Measurements from ENCODE around the gene ALKBH8. TPM values are rescaled to one million over a fixed set of nuclear protein-coding genes. Genes with fewer than 3 reads are reported as not detected.
"Not testable (repeated sequence)": the region's sequence is repeated elsewhere in the genome, so short reads cannot be mapped to it uniquely, and the experiment has no call there.

Gene ALKBH8
- total RNA-seq, 1 experiment from 2014 or later = 7.3 TPM

DNA sequence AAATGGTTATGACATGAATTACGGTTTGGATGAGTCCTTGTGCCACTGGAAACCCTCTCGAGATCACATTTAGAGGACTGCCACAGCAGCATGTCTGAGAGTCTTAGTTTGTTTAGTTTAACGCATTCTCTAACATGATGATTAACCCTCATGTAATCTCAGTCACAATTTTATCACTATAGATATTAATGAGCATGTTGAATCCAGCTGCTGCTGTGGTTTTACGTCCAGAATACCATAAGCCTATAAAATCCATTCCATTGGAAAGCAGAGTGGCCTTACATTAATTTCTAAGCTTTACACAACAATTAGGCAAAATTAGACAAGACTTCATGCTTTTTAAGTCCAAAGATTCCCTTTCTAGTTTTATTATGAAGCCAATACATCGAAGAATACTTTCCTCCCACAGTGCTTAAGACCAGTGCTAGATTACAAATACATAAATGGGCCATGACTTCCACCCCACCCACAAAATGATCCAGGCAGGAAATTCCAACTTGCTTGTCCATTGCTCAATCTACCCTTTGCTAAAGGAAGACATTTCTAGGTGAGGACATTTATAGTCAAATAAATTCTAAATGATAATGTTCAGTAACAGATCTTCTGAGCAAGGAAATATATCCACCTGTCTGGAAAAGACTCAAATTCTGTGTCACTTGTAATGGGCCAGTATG lies 21.9 kb upstream of the ALKBH8 start:
- CTCF ChIA-PET = interaction anchor here (0.6 to 1.8 kb wide), 3 partner anchors 27 to 184 kb away, joined by 3 to 6 read pairs (median 6); no protein-coding TSS in a partner anchor
- Mint-ChIP-seq H3K27ac (ENCODE audit: low read depth, unreplicated experiment) (no peak overlapping the region), H3K4me1 (ENCODE audit: insufficient read depth, unreplicated experiment) (peaks cover 12% of the 10 kb centered on the region), H3K27me3 (ENCODE audit: insufficient read depth, unreplicated experiment) (peaks cover 46% of the 10 kb centered on the region), H3K36me3 (ENCODE audit: insufficient read depth, unreplicated experiment) (no peaks in the 10 kb centered on the region), H3K9me3 (ENCODE audit: unreplicated experiment) (no peaks in the 10 kb centered on the region), H3K4me3 (ENCODE audit: unreplicated experiment) (no peak overlapping the region)
- TF ChIP-seq, protein P1, sequence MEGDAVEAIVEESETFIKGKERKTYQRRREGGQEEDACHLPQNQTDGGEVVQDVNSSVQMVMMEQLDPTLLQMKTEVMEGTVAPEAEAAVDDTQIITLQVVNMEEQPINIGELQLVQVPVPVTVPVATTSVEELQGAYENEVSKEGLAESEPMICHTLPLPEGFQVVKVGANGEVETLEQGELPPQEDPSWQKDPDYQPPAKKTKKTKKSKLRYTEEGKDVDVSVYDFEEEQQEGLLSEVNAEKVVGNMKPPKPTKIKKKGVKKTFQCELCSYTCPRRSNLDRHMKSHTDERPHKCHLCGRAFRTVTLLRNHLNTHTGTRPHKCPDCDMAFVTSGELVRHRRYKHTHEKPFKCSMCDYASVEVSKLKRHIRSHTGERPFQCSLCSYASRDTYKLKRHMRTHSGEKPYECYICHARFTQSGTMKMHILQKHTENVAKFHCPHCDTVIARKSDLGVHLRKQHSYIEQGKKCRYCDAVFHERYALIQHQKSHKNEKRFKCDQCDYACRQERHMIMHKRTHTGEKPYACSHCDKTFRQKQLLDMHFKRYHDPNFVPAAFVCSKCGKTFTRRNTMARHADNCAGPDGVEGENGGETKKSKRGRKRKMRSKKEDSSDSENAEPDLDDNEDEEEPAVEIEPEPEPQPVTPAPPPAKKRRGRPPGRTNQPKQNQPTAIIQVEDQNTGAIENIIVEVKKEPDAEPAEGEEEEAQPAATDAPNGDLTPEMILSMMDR (IDR thresholded peaks at IDR 0.05; ENCODE audit: unreplicated experiment) = no peak
- intact Hi-C loops (cut with micrococcal nuclease) = no loop called here
- no peak for DNase-seq (ENCODE audit: unreplicated experiment)
- POLR2A ChIA-PET = interaction anchor here (1.3 kb wide), 1 partner anchor 9 kb away, joined by 4 read pairs; no protein-coding TSS in a partner anchor
- no TSS peak for BruUV-seq (replicated peaks)

DNA sequence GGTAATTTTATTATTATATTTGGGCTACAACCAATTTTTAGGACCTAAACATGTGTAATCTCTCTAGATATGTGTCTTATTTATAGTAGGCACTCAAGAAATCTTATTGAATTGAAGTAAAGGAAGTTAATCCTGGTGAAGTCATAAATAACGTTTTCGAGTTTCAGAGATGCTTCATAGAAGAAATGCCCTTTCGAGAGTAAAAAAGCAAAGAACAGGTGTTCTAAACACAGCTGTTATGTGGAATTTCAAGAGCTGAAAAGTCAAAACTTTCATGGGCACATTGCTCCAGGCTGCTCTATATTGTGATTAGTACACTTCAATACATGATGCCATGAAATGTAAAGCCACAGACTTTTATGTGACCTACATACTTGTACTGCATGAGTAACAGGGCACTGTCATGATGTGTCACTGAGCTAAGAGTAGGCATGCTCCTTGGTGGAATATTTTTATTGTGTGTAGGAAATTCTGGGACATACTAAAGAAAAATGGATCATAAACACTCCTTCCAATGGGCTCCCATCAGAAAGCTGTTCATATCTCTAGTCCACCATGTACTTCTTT lies 18.2 kb upstream of the ALKBH8 start:
- intact Hi-C loops (cut with micrococcal nuclease) = no loop called here
- Mint-ChIP-seq H3K36me3 (ENCODE audit: insufficient read depth, unreplicated experiment) (no peaks in the 10 kb centered on the region), H3K9me3 (ENCODE audit: unreplicated experiment) (no peaks in the 10 kb centered on the region), H3K4me1 (ENCODE audit: insufficient read depth, unreplicated experiment) (peaks cover 6% of the 10 kb centered on the region), H3K27me3 (ENCODE audit: insufficient read depth, unreplicated experiment) (peaks cover 8% of the 10 kb centered on the region), H3K4me3 (ENCODE audit: unreplicated experiment) (no peak overlapping the region), H3K27ac (ENCODE audit: low read depth, unreplicated experiment) (no peak overlapping the region)
- BruUV-seq (replicated peaks) = no TSS peak
- ChIA-PET CTCF (interaction anchor here (0.6 to 1.5 kb wide), 3 partner anchors 8 to 105 kb away, joined by 3 to 4 read pairs (median 4); no protein-coding TSS in a partner anchor), POLR2A (no interaction called here)
- TF ChIP-seq, protein P1 (IDR thresholded peaks at IDR 0.05; ENCODE audit: unreplicated experiment) = no peak
- DNase-seq (ENCODE audit: unreplicated experiment) = no peak

DNA sequence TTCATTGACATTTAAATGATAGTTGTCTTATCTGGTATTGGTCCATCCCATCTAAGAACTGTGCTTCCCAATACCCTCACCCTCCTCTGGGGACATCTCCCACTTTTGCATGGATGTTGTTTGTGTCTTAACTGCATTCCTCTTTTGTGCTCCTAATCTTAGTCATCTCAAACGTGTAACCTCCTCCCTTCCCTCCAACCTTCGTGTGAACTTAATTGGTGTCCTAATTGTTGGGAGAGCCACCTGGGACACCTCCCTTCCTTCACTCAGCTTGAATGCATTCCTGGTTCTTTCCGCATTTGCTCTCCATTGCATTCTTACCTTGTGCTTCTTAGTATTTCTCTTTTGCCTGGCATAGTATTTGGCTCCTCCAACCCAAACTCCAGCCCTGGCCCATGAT lies 15.6 kb upstream of the ALKBH8 start:
- TF ChIP-seq, protein P1 (IDR thresholded peaks at IDR 0.05; ENCODE audit: unreplicated experiment) = no peak
- BruUV-seq (replicated peaks) = no TSS peak
- Mint-ChIP-seq H3K4me3 (ENCODE audit: unreplicated experiment) (no peak overlapping the region), H3K27me3 (ENCODE audit: insufficient read depth, unreplicated experiment) (no peaks in the 10 kb centered on the region), H3K36me3 (ENCODE audit: insufficient read depth, unreplicated experiment) (no peaks in the 10 kb centered on the region), H3K27ac (ENCODE audit: low read depth, unreplicated experiment) (no peak overlapping the region), H3K4me1 (ENCODE audit: insufficient read depth, unreplicated experiment) (no peaks in the 10 kb centered on the region), H3K9me3 (ENCODE audit: unreplicated experiment) (no peaks in the 10 kb centered on the region)
- intact Hi-C loops (cut with micrococcal nuclease) = no loop called here
- no peak for DNase-seq (ENCODE audit: unreplicated experiment)
- POLR2A ChIA-PET = no interaction called here
- CTCF ChIA-PET = no interaction called here

DNA sequence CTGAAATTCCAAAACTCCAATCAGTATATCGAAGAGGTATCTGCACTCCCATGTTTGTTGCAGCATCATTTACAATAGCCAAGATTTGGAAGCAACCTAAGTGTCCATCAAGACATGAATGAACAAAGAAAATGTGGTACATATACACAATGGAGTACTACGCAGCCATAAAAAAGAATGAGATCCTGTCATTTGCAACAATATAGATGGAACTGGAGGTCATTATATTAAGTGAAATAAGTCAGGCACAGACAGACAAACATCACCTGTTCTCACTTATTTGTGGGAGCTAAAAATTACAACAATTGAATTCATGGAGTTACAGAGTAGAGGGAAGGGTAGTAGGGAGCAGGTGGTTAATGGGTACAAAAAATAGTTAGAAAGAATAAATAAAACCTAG lies 13.6 kb upstream of the ALKBH8 start:
- DNase-seq (ENCODE audit: unreplicated experiment); H3K27ac Mint-ChIP-seq (ENCODE audit: low read depth, unreplicated experiment); H3K4me1 Mint-ChIP-seq (ENCODE audit: insufficient read depth, unreplicated experiment); H3K9me3 Mint-ChIP-seq (ENCODE audit: unreplicated experiment); H3K36me3 Mint-ChIP-seq (ENCODE audit: insufficient read depth, unreplicated experiment); BruUV-seq (replicated peaks); H3K4me3 Mint-ChIP-seq (ENCODE audit: unreplicated experiment); POLR2A ChIA-PET; H3K27me3 Mint-ChIP-seq (ENCODE audit: insufficient read depth, unreplicated experiment): not testable (repeated sequence)
- intact Hi-C loops (cut with micrococcal nuclease) = loop anchor here (5.0 kb wide), 1 partner anchor 318 kb away; no protein-coding TSS in a partner anchor
- CTCF ChIA-PET = interaction anchor here (1.1 to 6.3 kb wide), 5 partner anchors 12 to 191 kb away, joined by 4 to 114 read pairs (median 8); no protein-coding TSS in a partner anchor
